ENCODE measurements around the gene SPRYD7.

DNA sequence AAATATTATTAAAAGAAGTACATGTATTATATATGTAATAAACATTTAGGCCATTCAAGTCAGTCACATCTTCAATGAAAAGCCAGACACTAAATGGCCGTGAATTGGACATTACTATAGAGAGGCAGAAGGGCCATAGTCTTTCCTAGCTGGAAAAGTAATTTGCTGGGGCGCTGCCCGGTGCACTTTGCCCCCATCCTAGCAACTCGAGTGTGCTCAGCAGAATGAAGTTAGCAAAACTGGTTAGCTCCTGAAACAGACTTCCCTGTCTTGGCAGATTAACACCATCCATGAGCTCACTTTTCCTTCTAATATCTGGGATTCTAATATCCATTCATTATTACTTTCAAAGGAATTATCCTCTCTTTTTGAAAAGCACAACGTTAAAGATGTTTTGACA is 2.8 kb upstream of the SPRYD7 start:
- no peak for TF ChIP-seq OVOL3 (tag by site-specific recombination; IDR thresholded peaks at IDR 0.05)
- no peak for TF ChIP-seq HOXA7 (CRISPR knock-in tag; IDR thresholded peaks at IDR 0.05; ENCODE audit: borderline replicate concordance)
- TF ChIP-seq ZNF394 (tag by site-specific recombination; IDR thresholded peaks at IDR 0.05; ENCODE audit: borderline replicate concordance): no peak
- TF ChIP-seq, protein P1, sequence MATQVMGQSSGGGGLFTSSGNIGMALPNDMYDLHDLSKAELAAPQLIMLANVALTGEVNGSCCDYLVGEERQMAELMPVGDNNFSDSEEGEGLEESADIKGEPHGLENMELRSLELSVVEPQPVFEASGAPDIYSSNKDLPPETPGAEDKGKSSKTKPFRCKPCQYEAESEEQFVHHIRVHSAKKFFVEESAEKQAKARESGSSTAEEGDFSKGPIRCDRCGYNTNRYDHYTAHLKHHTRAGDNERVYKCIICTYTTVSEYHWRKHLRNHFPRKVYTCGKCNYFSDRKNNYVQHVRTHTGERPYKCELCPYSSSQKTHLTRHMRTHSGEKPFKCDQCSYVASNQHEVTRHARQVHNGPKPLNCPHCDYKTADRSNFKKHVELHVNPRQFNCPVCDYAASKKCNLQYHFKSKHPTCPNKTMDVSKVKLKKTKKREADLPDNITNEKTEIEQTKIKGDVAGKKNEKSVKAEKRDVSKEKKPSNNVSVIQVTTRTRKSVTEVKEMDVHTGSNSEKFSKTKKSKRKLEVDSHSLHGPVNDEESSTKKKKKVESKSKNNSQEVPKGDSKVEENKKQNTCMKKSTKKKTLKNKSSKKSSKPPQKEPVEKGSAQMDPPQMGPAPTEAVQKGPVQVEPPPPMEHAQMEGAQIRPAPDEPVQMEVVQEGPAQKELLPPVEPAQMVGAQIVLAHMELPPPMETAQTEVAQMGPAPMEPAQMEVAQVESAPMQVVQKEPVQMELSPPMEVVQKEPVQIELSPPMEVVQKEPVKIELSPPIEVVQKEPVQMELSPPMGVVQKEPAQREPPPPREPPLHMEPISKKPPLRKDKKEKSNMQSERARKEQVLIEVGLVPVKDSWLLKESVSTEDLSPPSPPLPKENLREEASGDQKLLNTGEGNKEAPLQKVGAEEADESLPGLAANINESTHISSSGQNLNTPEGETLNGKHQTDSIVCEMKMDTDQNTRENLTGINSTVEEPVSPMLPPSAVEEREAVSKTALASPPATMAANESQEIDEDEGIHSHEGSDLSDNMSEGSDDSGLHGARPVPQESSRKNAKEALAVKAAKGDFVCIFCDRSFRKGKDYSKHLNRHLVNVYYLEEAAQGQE (tag by site-specific recombination; IDR thresholded peaks at IDR 0.05): no peak
- no peak for TF ChIP-seq ZNF585B (tag by site-specific recombination; IDR thresholded peaks at IDR 0.05)
- TF ChIP-seq, protein P2, sequence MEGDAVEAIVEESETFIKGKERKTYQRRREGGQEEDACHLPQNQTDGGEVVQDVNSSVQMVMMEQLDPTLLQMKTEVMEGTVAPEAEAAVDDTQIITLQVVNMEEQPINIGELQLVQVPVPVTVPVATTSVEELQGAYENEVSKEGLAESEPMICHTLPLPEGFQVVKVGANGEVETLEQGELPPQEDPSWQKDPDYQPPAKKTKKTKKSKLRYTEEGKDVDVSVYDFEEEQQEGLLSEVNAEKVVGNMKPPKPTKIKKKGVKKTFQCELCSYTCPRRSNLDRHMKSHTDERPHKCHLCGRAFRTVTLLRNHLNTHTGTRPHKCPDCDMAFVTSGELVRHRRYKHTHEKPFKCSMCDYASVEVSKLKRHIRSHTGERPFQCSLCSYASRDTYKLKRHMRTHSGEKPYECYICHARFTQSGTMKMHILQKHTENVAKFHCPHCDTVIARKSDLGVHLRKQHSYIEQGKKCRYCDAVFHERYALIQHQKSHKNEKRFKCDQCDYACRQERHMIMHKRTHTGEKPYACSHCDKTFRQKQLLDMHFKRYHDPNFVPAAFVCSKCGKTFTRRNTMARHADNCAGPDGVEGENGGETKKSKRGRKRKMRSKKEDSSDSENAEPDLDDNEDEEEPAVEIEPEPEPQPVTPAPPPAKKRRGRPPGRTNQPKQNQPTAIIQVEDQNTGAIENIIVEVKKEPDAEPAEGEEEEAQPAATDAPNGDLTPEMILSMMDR (tag by site-specific recombination; IDR thresholded peaks at IDR 0.05): no peak
